ENCODE data around the gene ATP1B3.

DNA sequence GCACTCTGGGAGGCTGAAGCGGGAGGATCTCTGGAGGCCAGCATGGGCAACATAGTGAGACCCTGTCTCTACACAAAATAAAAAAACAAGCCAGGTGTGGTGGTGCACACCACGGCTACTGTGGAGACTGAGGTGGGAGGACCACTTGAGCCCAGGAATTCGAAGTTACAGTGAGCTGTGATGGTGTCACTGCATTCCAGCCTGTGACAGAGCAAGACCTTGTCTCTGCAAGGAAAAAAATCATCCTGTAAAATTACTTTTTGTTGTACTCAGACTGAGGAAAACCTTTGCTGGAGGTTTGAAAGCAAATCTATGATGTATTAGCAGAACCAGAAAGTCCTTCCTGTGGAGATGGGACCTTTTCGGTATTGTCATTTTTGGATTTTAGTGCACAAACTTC is 63.3 kb downstream of the ATP1B3 start:
- TF ChIP-seq, protein P1, sequence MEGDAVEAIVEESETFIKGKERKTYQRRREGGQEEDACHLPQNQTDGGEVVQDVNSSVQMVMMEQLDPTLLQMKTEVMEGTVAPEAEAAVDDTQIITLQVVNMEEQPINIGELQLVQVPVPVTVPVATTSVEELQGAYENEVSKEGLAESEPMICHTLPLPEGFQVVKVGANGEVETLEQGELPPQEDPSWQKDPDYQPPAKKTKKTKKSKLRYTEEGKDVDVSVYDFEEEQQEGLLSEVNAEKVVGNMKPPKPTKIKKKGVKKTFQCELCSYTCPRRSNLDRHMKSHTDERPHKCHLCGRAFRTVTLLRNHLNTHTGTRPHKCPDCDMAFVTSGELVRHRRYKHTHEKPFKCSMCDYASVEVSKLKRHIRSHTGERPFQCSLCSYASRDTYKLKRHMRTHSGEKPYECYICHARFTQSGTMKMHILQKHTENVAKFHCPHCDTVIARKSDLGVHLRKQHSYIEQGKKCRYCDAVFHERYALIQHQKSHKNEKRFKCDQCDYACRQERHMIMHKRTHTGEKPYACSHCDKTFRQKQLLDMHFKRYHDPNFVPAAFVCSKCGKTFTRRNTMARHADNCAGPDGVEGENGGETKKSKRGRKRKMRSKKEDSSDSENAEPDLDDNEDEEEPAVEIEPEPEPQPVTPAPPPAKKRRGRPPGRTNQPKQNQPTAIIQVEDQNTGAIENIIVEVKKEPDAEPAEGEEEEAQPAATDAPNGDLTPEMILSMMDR (IDR thresholded peaks at IDR 0.05; ENCODE audit: poor library complexity, severe bottlenecking): no peak
- TF ChIP-seq POLR2AphosphoS5 (IDR thresholded peaks at IDR 0.05) (no peak), EZH2 (IDR thresholded peaks at IDR 0.05; ENCODE audit: borderline replicate concordance, insufficient read depth, low read length, poor library complexity, severe bottlenecking) (no peak), MXI1 (conservative IDR thresholded peaks at IDR 0.05; ENCODE audit: poor library complexity, severe bottlenecking) (no peak), EP300 (conservative IDR thresholded peaks at IDR 0.05; ENCODE audit: poor library complexity, severe bottlenecking) (no peak), TAF1 (IDR thresholded peaks at IDR 0.05; ENCODE audit: low read depth) (no peak), SMC3 (conservative IDR thresholded peaks at IDR 0.05; ENCODE audit: poor library complexity) (no peak)

Measured in neural cell (in vitro differentiated cells).